A549 (cell line): ENCODE measurements around the gene SDHAF4. TPM values are rescaled to one million over a fixed set of nuclear protein-coding genes. Genes with fewer than 3 reads are reported as not detected.
"Not testable (repeated sequence)": the region's sequence is repeated elsewhere in the genome, so short reads cannot be mapped to it uniquely, and the experiment has no call there.

ENCODE experiments used
- ATAC-seq, 2 experiments: fragments of 200-7000 bp in 1 of 2; fragments of >200 bp in 1 of 2; cut with Nextera tagmentation in 1 of 2; cut with Tn5 transposase in 1 of 2; 3 replicates each; pipeline versions ENCODE4 v1.8.0 to v1.9.1; 2018 to 2020; ENCODE audit warnings: mild to moderate bottlenecking in 1 of 2, moderate library complexity in 1 of 2
- CTCF ChIA-PET: fragments of 300-600 bp; sonication (Branson Sonifier 250); formaldehyde crosslinking; extraction: SDS; loops from one replicate; lab custom pipeline; 2021; ENCODE audit warnings: antibody characterized with exemption, inconsistent platforms; lab: Yijun Ruan, JAX
- POLR2A ChIA-PET: fragments of 350-600 bp; formaldehyde crosslinking; extraction: SDS; loops from one replicate; lab custom pipeline; 2021; ENCODE audit warnings: antibody characterized with exemption, inconsistent platforms; lab: Yijun Ruan, JAX
- DNase-seq, 2 experiments: peaks; one replicate each; pipeline versions ENCODE4 v3.0.0 to v3.0.0-alpha.2; 2011 to 2016; ENCODE audit warnings: low read depth in 1 of 2, low spot score in 1 of 2
- FAIRE-seq: peaks from 2 replicates; lab custom pipeline; 2011; peaks lifted over from hg19 to GRCh38; lab: Jason Lieb, UNC
- H3K27ac ChIP-seq, 2 experiments: fragments of >200 bp; sonication (Bioruptor Twin); formaldehyde crosslinking; 3 replicates each; pipeline ENCODE4 v1.5.1; 2016 to 2017
- H3K4me1 ChIP-seq: fragments of >200 bp; sonication (Bioruptor Twin); formaldehyde crosslinking; 3 replicates; pipeline ENCODE4 v1.6.1; 2016
- H3K4me2 ChIP-seq: fragments of >200 bp; sonication (Bioruptor Twin); formaldehyde crosslinking; 3 replicates; pipeline ENCODE4 v1.6.1; 2016
- H3K4me3 ChIP-seq: fragments of >200 bp; sonication (Bioruptor Twin); formaldehyde crosslinking; 3 replicates; pipeline ENCODE4 v1.5.1; 2016
- H3K9me3 ChIP-seq: fragments of >200 bp; sonication (Bioruptor Twin); formaldehyde crosslinking; 3 replicates; pipeline ENCODE4 v1.6.1; 2016
- CEBPB ChIP-seq, 2 experiments: fragments of >200 bp in 1 of 2; sonication (Bioruptor Twin) in 1 of 2; formaldehyde crosslinking in 1 of 2; IDR thresholded peaks; 2 replicates each; pipeline ENCODE4 v1.6.1; 2012 to 2016
- CHD4 ChIP-seq: fragments of 200-600 bp; sonication (generic); IDR thresholded peaks from 2 replicates; pipeline ENCODE4 v1.6.1; 2016; ENCODE audit warnings: antibody characterized with exemption, mild to moderate bottlenecking, borderline replicate concordance
- EHMT2 ChIP-seq: fragments of 200-600 bp; sonication (generic); IDR thresholded peaks from 2 replicates; pipeline ENCODE4 v1.6.1; 2016; ENCODE audit warnings: antibody characterized with exemption, low read depth, mild to moderate bottlenecking, moderate library complexity
- ELK1 ChIP-seq: fragments of 150-350 bp; IDR thresholded peaks from 2 replicates; pipeline ENCODE4 v1.6.1; 2014; ENCODE audit warnings: low read depth, mild to moderate bottlenecking, low read length
- EP300 ChIP-seq, 2 experiments: fragments of >200 bp; sonication (Bioruptor Twin); formaldehyde crosslinking; IDR thresholded peaks; 2 replicates in 1 of 2; 3 replicates in 1 of 2; pipeline ENCODE4 v1.6.1; 2016 to 2017
- ESRRA ChIP-seq: fragments of 150-350 bp; IDR thresholded peaks from 2 replicates; pipeline ENCODE4 v1.6.1; 2014; ENCODE audit warnings: mild to moderate bottlenecking, low read length, borderline replicate concordance
- FOSB ChIP-seq: fragments of 250-450 bp; sonication (Bioruptor Pico); IDR thresholded peaks from 2 replicates; pipeline ENCODE4 v1.5.0; 2020; ENCODE audit warnings: mild to moderate bottlenecking, moderate library complexity
- FOSL2 ChIP-seq, 2 experiments: fragments of 450-650 bp in 1 of 2; fragments of >200 bp in 1 of 2; sonication (Bioruptor Twin) in 1 of 2; formaldehyde crosslinking; IDR thresholded peaks; 2 replicates each; pipeline versions ENCODE4 v1.5.0 to v1.6.1; 2016 to 2020; ENCODE audit warnings: mild to moderate bottlenecking in 1 of 2, moderate library complexity in 1 of 2
- FOXS1 ChIP-seq: fragments of 250-450 bp; sonication (Bioruptor Pico); IDR thresholded peaks from 2 replicates; pipeline ENCODE4 v1.5.0; 2020; ENCODE audit warnings: mild to moderate bottlenecking, moderate library complexity
- HDAC2 ChIP-seq: fragments of 200-600 bp; sonication (generic); IDR thresholded peaks from 2 replicates; pipeline ENCODE4 v1.6.1; 2016
- HEYL ChIP-seq: fragments of 250-450 bp; sonication (Bioruptor Pico); IDR thresholded peaks from 2 replicates; pipeline ENCODE4 v1.8.0; 2021; ENCODE audit warnings: mild to moderate bottlenecking, moderate library complexity
- HOXB13 ChIP-seq: fragments of 250-450 bp; sonication (Bioruptor Pico); IDR thresholded peaks from 2 replicates; pipeline ENCODE4 v1.5.0; 2020; ENCODE audit warnings: low read depth, mild to moderate bottlenecking, moderate library complexity
- HOXB5 ChIP-seq: fragments of 250-450 bp; sonication (Bioruptor Pico); IDR thresholded peaks from 2 replicates; pipeline ENCODE4 v1.5.0; 2020; ENCODE audit warnings: mild to moderate bottlenecking, moderate library complexity
- JUNB ChIP-seq: fragments of >200 bp; sonication (Bioruptor Twin); formaldehyde crosslinking; IDR thresholded peaks from 2 replicates; pipeline ENCODE4 v1.6.1; 2016
- KDM1A ChIP-seq: fragments of 200-600 bp; sonication (generic); IDR thresholded peaks from 2 replicates; pipeline ENCODE4 v1.6.1; 2016; ENCODE audit warnings: low read depth, mild to moderate bottlenecking
- KDM5A ChIP-seq: fragments of 200-600 bp; sonication (generic); IDR thresholded peaks from 2 replicates; pipeline ENCODE4 v1.6.1; 2016; ENCODE audit warnings: antibody characterized with exemption, mild to moderate bottlenecking
- MAX ChIP-seq: IDR thresholded peaks from 2 replicates; pipeline ENCODE4 v1.6.1; 2012
- NPAS2 ChIP-seq: fragments of 250-450 bp; sonication (Bioruptor Pico); IDR thresholded peaks from 2 replicates; pipeline ENCODE4 v1.8.0; 2022; ENCODE audit warnings: mild to moderate bottlenecking, moderate library complexity, borderline replicate concordance
- PBX3 ChIP-seq: IDR thresholded peaks from 2 replicates; pipeline ENCODE4 v1.6.1; 2012
- RARB ChIP-seq: fragments of 250-450 bp; sonication (Bioruptor Pico); IDR thresholded peaks from 2 replicates; pipeline ENCODE4 v1.8.0; 2021; ENCODE audit warnings: mild to moderate bottlenecking, moderate library complexity
- SREBF2 ChIP-seq: fragments of 450-650 bp; IDR thresholded peaks from 2 replicates; pipeline ENCODE4 v1.6.1; 2014; ENCODE audit warnings: mild to moderate bottlenecking, moderate library complexity
- ZC3H11A ChIP-seq: fragments of 450-650 bp; IDR thresholded peaks from 2 replicates; pipeline ENCODE4 v1.6.1; 2014; ENCODE audit warnings: antibody characterized with exemption, mild to moderate bottlenecking
- WGBS: methylation state at CpG from one replicate; pipeline ENCODE4 v1.1.6; 2017; ENCODE audit errors: missing lambda C conversion rate; 5-methylcytosine and 5-hydroxymethylcytosine counted together
- polyA plus RNA-seq, 4 experiments: library from polyadenylated mRNA; depleted of rRNA in 3 of 4; stranded (reverse); fragments of >200 nt; fragmentation: RNase III in 1 of 4; extraction: RNeasy Plus Mini Kit Qiagen cat#74134 plus additional on column Dnase treatment in 1 of 4; gene quantifications; 2 replicates in 3 of 4; 3 replicates in 1 of 4; pipeline ENCODE4 v1.2.3, GENCODE V29; 2011 to 2017
- TF ChIP-seq, protein P1 (sequence below): fragments of >200 bp; sonication (Bioruptor Twin); formaldehyde crosslinking; IDR thresholded peaks from 2 replicates; pipeline ENCODE4 v1.6.1; 2016
- TF ChIP-seq, protein P2 (sequence below): fragments of 250-450 bp; sonication (Bioruptor Pico); IDR thresholded peaks from 2 replicates; pipeline ENCODE4 v1.5.0; 2020; ENCODE audit warnings: low read depth, mild to moderate bottlenecking, moderate library complexity

SDHAF4 gene
- polyA plus RNA-seq, 2 of the 4 experiments (the other 2 are of a cell fraction) = 9.6 to 14.1 TPM

DNA sequence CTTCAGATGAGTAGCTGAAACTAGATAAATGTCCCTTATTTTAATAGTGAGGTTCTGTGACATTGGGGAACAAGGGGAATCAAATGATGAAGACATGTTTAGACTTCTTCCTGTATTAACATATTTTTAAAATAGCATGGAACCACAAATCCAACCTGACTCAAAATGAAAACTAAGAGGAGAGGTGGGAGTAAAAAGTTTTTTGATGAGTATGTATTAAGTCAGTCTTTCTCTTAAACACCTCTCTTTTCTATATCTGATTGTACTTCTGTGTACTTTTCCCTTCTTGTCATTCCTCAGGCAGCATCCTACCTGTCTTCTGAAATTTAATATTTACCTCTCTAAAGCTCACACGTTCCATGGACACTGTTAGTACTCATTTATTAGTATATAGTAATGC lies 8.7 kb upstream of the SDHAF4 start:
- H3K4me1 ChIP-seq = no peaks in the 10 kb centered on the region
- no peak overlapping the region for H3K27ac ChIP-seq
- FAIRE-seq (no peak), DNase-seq (no peak), ATAC-seq (no peak)
- H3K4me2 ChIP-seq = no peak overlapping the region
- 76% methylated on average over 1 of the region's 1 CpG for WGBS
- CTCF ChIA-PET = interaction anchor here (1.8 kb wide), 1 partner anchor 9 kb away, joined by 4 read pairs; the partner anchor contains the start of gene SDHAF4
- POLR2A ChIA-PET = interaction anchor here (1.0 kb wide), 1 partner anchor 9 kb away, joined by 3 read pairs; the partner anchor contains the start of gene SDHAF4
- TF ChIP-seq, protein P1, sequence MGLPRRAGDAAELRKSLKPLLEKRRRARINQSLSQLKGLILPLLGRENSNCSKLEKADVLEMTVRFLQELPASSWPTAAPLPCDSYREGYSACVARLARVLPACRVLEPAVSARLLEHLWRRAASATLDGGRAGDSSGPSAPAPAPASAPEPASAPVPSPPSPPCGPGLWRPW = no peak
- TF ChIP-seq SREBF2 (no peak), KDM5A (no peak), KDM1A (no peak), FOXS1 (no peak), FOSL2 (IDR thresholded peaks at IDR 0.05) (no peak), FOSL2 (CRISPR knock-in tag; IDR thresholded peaks at IDR 0.05) (no peak), NPAS2 (CRISPR knock-in tag) (no peak), CEBPB (IDR thresholded peaks at IDR 0.05) (no peak), EP300 (IDR thresholded peaks at IDR 0.05) (no peak), HEYL (CRISPR knock-in tag) (no peak), JUNB (no peak), HOXB5 (no peak)
- TF ChIP-seq, protein P2, sequence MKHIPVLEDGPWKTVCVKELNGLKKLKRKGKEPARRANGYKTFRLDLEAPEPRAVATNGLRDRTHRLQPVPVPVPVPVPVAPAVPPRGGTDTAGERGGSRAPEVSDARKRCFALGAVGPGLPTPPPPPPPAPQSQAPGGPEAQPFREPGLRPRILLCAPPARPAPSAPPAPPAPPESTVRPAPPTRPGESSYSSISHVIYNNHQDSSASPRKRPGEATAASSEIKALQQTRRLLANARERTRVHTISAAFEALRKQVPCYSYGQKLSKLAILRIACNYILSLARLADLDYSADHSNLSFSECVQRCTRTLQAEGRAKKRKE (CRISPR knock-in tag) = no peak
- no peak overlapping the region for H3K4me3 ChIP-seq
- H3K9me3 ChIP-seq = no peaks in the 10 kb centered on the region

DNA sequence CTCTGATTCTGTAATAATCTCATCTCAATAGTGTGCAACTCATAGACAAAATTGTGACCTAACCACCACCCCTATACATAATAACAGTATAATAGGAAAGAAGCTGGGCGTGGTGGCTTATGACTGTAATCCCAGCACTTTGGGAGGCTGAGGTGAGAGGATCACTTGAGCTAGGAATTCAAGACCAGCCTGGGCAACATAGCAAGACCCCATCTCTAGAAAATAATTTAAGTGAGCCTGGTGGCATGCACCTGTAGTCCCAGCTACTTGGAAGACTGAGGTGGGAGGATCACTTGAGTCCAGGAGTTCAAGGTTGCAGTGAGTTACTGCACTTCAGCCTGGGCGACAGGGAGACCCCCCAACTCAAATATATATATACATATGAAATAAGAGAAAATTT lies 4.3 kb upstream of the SDHAF4 start:
- FAIRE-seq, H3K4me3 ChIP-seq, ATAC-seq, H3K27ac ChIP-seq, H3K9me3 ChIP-seq, H3K4me1 ChIP-seq, DNase-seq, H3K4me2 ChIP-seq, CTCF ChIA-PET, POLR2A ChIA-PET: not testable (repeated sequence)
- WGBS = 79% methylated on average over 2 of the region's 2 CpGs

- peak in 1 of 2 experiments; percentile 2 for DNase-seq
- CTCF ChIA-PET = no interaction called here
- TF ChIP-seq ELK1 (no peak), FOXS1 (no peak), MAX (no peak), PBX3 (no peak), HOXB13 (CRISPR knock-in tag) (no peak), HEYL (CRISPR knock-in tag) (no peak), ZC3H11A (no peak), HDAC2 (no peak), FOSB (no peak), NPAS2 (CRISPR knock-in tag) (no peak), ESRRA (no peak), RARB (no peak), EHMT2 (no peak), CHD4 (no peak)
- ATAC-seq = no peak
- peaks cover 4% of the 10 kb centered on the region; the same call in 1 of the 3 replicates for H3K4me1 ChIP-seq
- WGBS = 72% methylated on average over 6 of the region's 6 CpGs
- POLR2A ChIA-PET = interaction anchor here (0.6 kb wide), 1 partner anchor 9 kb away, joined by 5 read pairs; no protein-coding TSS in a partner anchor
- no peak overlapping the region for H3K27ac ChIP-seq
- H3K9me3 ChIP-seq = no peaks in the 10 kb centered on the region
- FAIRE-seq = no peak
- H3K4me2 ChIP-seq = no peak overlapping the region
- H3K4me3 ChIP-seq = no peak overlapping the region
These were observed 3.2 kb upstream of the SDHAF4 start for GRCh38 chr6:70563530-70563929.
